ENCODE measurements around the gene HNRNPC.

The HNRNPC gene

DNA sequence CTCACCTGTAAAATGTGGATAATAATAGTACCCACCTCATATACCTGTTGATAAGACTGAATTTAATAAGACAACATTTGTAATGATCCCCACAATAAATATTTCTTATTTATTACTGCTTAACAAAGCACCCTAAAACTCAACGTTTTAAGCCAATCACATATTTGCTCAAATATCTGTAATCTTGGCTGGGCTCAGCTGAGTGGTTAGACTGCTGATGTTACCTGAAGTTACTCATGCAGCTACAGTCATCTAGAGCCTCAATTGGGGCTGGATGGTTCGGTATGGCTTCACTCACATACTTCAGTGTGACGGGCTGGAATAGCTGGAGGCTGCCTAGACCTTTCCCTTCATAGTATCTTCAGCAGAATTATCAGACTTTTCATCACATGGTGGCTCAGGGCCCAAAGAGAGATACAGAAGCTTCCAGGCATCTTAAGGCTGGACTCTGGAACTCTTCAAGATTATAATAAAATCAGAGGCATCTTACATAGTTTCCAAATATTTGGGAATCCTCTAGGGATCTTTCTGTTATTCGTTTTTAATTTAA, 109.1 kb downstream of the HNRNPC start:
- no peak for DNase-seq (ENCODE audit: extremely low spot score, insufficient read length, low read depth)
- no peak for FAIRE-seq
